HAP-1 (cell line): Measurements from ENCODE around the gene BOK.
A peak's percentile ranks its signal among the peaks of the same experiment; 100 is the strongest.
"Not testable (repeated sequence)": the region's sequence is repeated elsewhere in the genome, so short reads cannot be mapped to it uniquely, and the experiment has no call there.

Source experiments
- DNase-seq, 2 experiments: peaks; one replicate each; pipeline ENCODE4 v3.0.0-alpha.2; 2016 to 2020; ENCODE audit warnings: low spot score in 2 of 2
- H3K27me3 ChIP-seq: fragments of 250-450 bp; sonication (Bioruptor Pico); 2 replicates; pipeline ENCODE4 v1.5.1; 2020; ENCODE audit warnings: low read depth, mild to moderate bottlenecking, moderate library complexity
- H3K36me3 ChIP-seq: fragments of 250-450 bp; sonication (Bioruptor Pico); replicated peaks from 2 replicates; pipeline ENCODE4 v1.5.1; 2020; ENCODE audit warnings: mild to moderate bottlenecking
- H3K4me1 ChIP-seq: fragments of 250-450 bp; sonication (Bioruptor Pico); 2 replicates; pipeline ENCODE4 v1.5.1; 2020; ENCODE audit warnings: mild to moderate bottlenecking
- H3K4me3 ChIP-seq: fragments of 250-450 bp; sonication (Bioruptor Pico); 2 replicates; pipeline ENCODE4 v1.5.1; 2020; ENCODE audit warnings: mild to moderate bottlenecking, moderate library complexity
- H3K9me3 ChIP-seq: fragments of 250-450 bp; sonication (Bioruptor Pico); 2 replicates; pipeline ENCODE4 v1.5.1; 2020; ENCODE audit warnings: mild to moderate bottlenecking, moderate library complexity
- in situ Hi-C: fragments of 300-500 bp; cut with MboI; formaldehyde crosslinking; loops from 3 replicates; pipeline ENCODE4 v1.14.3; 2020; ENCODE audit warnings: low sequenced_read_pairs, inconsistent platforms, mixed read lengths

The BOK gene

DNA sequence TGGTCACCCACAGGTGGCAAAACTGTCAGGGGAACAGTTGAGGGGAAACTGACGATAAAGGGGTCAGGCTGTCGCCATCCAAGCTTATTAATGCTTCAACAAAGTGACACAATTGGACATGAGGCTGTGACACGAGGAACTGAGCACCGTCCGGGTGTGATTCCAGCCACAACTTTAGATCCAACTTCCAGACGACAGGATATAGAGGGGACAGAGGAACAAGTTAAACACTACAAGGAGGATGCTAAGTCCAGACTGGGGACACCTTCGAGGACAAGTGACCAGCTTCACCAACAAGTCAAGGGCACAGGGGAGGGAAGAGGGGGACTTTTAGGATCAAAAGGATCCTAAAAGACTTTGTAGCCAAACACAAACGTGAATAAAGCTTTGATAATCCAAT, 23.8 kb downstream of the BOK start:
- Histone ChIP-seq H3K36me3 (peaks cover 42% of the 10 kb centered on the region), H3K4me1 (no peaks in the 10 kb centered on the region)
- in situ Hi-C loops: no loop called here

DNA sequence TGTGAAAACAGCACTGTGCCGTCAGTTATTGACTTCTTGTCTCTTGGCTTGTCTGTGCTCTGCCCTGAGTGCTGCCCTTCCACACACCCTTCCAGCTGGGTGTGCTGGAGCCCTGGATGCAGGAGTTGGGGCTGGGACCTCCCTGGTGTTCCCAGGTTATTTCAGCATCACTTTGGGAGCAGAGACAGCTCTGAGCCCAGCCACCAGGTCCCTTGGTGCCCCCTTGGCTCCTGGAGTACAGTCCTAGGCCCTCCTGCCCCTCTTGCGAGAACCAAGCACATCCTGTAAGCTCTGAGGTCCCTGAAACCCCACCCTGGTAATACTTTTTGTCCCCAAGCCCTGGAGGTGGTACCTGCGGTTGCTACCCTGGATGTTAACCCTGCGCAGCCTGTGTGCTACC, 24.3 kb downstream of the BOK start:
- no peak for DNase-seq
- in situ Hi-C loops: no loop called here
- Histone ChIP-seq H3K27me3 (no peaks in the 10 kb centered on the region), H3K4me1 (no peaks in the 10 kb centered on the region), H3K9me3 (peaks cover 15% of the 10 kb centered on the region), H3K4me3 (no peak overlapping the region), H3K36me3 (peaks cover 42% of the 10 kb centered on the region)

More for the DNA sequence above, 23.8 kb downstream of the BOK start:
- Histone ChIP-seq H3K27me3 (no peaks in the 10 kb centered on the region), H3K9me3 (peaks cover 12% of the 10 kb centered on the region), H3K4me3 (no peak overlapping the region)
- DNase-seq: no peak

DNA sequence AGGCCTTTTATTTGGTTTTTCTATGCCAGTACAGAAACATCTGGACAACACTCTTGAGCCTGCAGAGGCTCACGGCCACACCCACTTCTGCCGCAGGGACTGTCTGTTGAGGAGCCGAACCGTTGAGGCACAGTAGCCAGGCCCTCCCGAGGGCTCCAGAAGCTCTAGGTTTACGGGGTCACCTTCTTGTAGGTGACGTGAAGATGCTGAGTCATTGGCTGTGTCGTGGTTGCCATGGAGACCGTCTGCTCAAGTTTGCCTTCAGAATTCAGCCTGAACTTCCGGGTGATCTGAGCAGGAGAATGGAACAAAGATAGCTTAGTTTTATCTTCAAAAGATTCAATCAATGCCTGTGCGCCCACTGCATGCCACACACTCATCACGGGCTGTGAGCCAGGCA, 25.9 kb downstream of the BOK start:
- Histone ChIP-seq H3K27me3 (no peaks in the 10 kb centered on the region), H3K9me3 (peaks cover 15% of the 10 kb centered on the region), H3K4me3 (no peak overlapping the region), H3K36me3 (peaks cover 44% of the 10 kb centered on the region), H3K4me1 (no peaks in the 10 kb centered on the region)
- no peak for DNase-seq
- in situ Hi-C loops: no loop called here

DNA sequence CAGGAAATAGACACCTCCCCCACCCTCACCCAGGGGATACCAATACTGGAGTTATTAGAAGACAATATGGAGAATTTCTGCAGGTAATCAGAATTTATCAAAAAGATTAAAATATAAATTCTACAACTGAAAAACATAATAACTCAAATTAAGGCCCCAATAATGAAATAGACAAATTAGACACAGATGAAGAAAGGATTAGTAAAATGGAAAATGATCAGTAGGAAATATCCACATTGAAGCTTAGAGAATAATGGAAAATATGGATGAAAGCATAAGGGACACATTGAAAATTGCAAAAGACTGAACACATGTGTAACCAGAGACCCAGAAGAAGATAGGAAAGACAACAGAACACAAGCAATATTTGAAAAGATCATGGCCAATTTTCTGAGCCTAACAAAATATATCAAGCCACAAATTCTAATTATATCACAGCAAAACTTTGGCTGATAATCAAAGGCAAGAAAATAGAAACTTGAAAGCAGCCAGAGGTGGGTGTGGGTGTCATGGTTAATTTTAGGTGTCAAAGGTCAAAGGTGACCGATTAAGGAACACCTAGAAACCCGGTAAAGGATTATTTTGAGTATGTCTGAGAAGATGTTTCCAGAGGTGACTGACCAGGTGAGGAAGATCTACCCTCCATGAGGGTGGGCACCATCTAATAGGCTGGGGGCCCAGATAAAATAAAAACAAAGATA, 28.2 kb downstream of the BOK start:
- Histone ChIP-seq H3K9me3 (peaks cover 15% of the 10 kb centered on the region), H3K27me3 (no peaks in the 10 kb centered on the region), H3K4me3 (no peak overlapping the region), H3K4me1 (no peaks in the 10 kb centered on the region), H3K36me3 (peaks cover 41% of the 10 kb centered on the region)
- no peak for DNase-seq
- in situ Hi-C loops: no loop called here

DNA sequence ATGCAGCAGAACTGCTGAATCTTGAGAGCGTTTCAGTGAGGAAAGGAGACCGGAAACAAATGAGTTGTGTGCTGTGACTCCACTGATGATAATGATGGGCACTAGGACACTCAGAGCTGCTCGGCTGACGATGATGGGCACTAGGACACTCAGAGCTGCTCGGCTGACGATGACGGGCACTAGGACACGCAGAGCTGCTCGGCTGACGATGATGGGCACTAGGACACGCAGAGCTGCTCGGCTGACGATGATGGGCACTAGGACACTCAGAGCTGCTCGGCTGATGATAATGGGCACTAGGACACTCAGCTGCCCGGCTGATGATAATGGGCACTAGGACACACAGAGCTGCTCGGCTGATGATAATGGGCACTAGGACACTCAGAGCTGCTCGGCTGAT, 31.3 kb downstream of the BOK start:
- Histone ChIP-seq H3K9me3 (peaks cover 15% of the 10 kb centered on the region), H3K36me3 (peaks cover 34% of the 10 kb centered on the region)
- H3K4me1 ChIP-seq, H3K27me3 ChIP-seq, DNase-seq, H3K4me3 ChIP-seq, in situ Hi-C loops: not testable (repeated sequence)

DNA sequence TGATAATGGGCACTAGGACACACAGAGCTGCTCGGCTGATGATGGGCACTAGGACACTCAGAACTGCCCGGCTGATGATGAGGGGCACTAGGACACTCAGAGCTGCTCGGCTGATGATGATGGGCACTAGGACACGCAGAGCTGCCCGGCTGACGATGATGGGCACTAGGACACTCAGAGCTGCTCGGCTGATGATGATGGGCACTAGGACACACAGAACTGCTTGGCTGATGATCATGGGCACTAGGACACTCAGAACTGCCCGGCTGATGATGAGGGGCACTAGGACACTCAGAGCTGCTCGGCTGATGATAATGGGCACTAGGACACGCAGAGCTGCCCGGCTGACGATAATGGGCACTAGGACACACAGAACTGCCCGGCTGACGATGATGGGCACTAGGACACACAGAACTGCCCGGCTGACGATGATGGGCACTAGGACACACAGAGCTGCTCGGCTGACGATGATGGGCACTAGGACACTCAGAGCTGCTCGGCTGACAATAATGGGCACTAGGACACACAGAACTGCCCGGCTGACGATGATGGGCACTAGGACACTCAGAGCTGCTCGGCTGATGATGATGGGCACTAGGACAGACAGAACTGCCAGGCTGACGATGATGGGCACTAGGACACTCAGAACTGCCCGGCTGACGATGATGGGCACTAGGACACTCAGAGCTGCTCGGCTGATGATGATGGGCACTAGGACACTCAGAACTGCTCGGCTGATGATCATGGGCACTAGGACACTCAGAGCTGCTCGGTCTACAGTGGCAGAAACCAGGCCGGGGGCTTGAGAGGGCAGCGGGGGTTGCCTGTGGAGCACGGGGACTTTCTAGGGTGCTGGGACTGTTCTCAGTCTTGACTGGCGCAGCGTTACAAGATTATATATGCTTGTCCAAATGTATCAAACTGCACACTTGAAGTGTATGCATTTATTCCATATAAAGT, 32.2 kb downstream of the BOK start:
- Histone ChIP-seq H3K36me3 (peaks cover 32% of the 10 kb centered on the region), H3K9me3 (peaks cover 15% of the 10 kb centered on the region)
- in situ Hi-C loops, DNase-seq, H3K4me1 ChIP-seq, H3K27me3 ChIP-seq, H3K4me3 ChIP-seq: not testable (repeated sequence)

DNA sequence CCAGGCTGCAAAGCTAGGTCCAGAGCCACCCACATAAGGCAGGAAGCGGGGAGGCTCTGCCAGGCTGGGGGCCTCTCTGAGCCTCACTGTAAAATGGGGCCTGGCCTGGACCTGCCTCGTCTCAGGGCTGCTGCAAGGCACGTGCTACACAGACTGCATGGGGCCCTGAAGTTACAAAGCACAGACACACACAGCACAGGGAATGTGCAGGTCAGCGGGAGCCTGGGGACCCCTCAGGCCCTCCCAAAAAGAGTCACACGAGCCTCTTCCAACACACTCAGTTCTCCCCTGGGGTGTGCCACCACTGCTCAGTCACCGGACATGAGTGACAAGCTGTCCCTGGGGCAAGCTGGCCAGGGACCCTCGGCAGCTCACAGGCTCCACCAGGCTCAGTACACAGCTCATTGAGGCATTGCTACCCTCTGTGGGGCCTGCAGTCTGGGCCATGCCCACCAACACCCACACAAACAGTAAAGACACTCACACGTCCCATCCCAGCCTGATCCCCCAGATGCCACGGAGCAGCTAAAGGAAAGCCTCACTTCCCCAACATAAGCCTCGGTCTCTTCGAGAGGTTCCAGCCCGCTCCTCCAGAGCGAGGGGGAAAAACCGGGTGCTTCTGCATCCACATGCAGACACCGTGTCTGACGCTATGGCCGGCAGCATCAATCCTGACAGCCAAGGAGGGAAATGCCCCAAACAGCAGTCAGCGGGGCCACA, 33.7 kb downstream of the BOK start:
- Histone ChIP-seq H3K27me3 (no peaks in the 10 kb centered on the region), H3K4me3 (no peak overlapping the region), H3K9me3 (peaks cover 4% of the 10 kb centered on the region), H3K36me3 (peaks cover 27% of the 10 kb centered on the region), H3K4me1 (no peaks in the 10 kb centered on the region)
- in situ Hi-C loops: no loop called here
- no peak for DNase-seq

DNA sequence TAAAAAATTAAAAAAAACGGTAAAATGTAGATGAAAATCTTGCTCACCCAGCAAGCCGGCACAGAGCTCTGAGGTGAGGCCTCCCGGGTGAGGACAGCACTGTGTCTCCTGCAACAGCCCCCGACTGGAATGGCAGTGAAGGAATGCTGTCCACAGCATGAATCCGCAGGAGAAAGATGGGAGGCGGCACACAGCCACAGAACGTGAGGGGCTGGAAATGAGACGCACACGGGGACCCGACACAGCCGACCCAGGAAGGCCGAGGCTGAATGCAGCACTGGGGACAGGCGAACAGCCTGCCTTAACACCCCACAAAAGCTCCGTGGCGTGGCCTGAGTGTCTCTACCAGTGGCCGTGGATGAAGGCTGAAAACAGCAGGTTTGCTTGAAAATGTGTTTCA, 34.7 kb downstream of the BOK start:
- DNase-seq: no peak
- Histone ChIP-seq H3K4me3 (no peak overlapping the region), H3K4me1 (no peaks in the 10 kb centered on the region), H3K36me3 (peaks cover 30% of the 10 kb centered on the region), H3K27me3 (no peaks in the 10 kb centered on the region), H3K9me3 (no peaks in the 10 kb centered on the region)
- in situ Hi-C loops: no loop called here

DNA sequence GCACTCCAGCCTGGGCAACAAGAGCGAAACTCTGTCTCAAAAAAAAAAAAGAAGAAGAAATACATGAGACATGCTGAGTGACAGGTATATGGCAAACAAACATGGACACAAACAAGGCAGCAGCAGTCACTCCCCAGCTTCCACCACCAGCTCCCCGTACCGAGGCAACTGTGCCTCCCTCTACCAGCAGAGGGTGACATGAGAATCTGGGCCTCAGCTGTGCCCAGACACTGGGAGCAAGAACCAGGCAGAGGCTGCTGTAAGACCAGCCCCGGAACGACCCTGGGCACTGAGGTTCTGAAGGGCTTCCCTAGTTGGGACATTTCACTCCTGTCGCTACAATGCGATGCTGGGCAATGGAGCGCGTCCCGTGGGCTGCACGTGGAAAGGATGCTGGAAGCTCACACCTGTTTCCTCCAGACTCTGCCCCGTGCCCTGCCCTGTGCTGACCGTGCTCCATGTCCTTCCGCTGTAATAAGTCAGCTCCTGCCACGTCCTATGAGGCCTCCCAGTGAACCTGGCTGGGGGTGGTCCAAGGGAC, 37.1 kb downstream of the BOK start:
- in situ Hi-C loops: no loop called here
- Histone ChIP-seq H3K36me3 (peaks cover 38% of the 10 kb centered on the region), H3K27me3 (no peaks in the 10 kb centered on the region), H3K9me3 (no peaks in the 10 kb centered on the region), H3K4me1 (no peaks in the 10 kb centered on the region), H3K4me3 (no peak overlapping the region)
- DNase-seq: peak in 1 of 2 experiments; percentile 54

DNA sequence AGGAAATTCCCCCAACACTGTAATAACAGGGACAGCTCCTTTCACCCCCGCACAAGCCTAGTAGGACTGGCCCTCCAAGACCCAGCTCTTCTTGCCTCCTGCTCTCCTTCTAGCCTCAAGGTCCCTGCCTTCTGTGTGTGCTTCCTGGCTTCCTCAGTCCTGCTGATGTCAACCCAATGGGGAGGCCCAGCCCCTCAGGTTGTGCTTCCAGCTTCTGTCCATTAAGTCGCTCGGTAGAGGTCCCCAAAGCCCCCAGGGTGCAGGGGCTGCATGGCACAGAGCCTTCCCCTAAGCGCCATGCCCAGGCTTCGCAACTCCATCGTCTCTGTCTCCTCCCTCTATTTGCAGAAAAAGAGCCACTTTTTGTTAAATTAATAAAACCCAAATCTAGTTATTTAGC, 39.0 kb downstream of the BOK start:
- in situ Hi-C loops: no loop called here
- no peak for DNase-seq
- no peaks in the 10 kb centered on the region for H3K9me3 ChIP-seq
- H3K4me3 ChIP-seq: no peak overlapping the region
- H3K27me3 ChIP-seq: no peaks in the 10 kb centered on the region
- H3K4me1 ChIP-seq: no peaks in the 10 kb centered on the region
- peaks cover 45% of the 10 kb centered on the region for H3K36me3 ChIP-seq

DNA sequence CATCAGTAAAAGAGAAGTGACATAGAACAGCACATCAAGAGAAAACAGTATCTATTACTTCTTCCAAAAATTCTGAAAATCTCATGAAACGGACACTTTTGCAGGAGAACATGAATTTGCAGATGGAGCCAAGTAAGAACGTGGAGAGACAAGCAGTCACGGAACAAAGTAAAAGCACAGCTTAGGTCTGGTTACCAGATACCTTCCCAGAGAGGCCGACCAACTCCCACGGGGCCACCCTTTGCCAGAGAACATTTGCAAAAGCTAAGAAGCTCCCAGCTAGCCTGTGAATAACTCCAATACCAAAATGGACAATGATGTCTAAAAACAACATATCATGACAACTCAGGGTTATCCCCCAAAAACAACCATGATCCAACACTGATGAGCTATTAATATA, 39.5 kb downstream of the BOK start:
- Histone ChIP-seq H3K9me3 (no peaks in the 10 kb centered on the region), H3K4me3 (no peak overlapping the region), H3K4me1 (no peaks in the 10 kb centered on the region), H3K36me3 (peaks cover 46% of the 10 kb centered on the region), H3K27me3 (no peaks in the 10 kb centered on the region)
- in situ Hi-C loops: no loop called here
- DNase-seq: no peak

DNA sequence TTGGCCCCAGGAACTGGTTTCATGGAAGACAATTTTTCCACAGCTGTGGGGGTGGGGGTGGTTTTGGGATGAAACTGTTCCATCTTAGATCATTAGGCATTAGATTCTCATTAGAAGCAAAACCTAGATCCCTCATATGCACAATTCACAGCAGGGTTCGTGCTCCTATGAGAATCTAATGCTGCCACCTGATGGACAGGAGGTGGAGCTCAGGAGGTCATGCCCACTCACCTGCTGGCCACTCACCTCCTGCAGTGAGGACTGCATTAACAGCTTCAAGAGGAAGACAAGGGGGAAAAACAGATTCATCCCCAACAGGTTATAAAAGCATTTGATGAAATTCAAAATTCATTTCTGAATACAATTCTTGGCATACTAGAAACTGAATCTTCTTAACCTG, 39.9 kb downstream of the BOK start:
- in situ Hi-C loops: no loop called here
- no peaks in the 10 kb centered on the region for H3K4me1 ChIP-seq
- no peak for DNase-seq
- no peaks in the 10 kb centered on the region for H3K27me3 ChIP-seq
- peaks cover 42% of the 10 kb centered on the region for H3K36me3 ChIP-seq
- no peaks in the 10 kb centered on the region for H3K9me3 ChIP-seq
- no peak overlapping the region for H3K4me3 ChIP-seq

DNA sequence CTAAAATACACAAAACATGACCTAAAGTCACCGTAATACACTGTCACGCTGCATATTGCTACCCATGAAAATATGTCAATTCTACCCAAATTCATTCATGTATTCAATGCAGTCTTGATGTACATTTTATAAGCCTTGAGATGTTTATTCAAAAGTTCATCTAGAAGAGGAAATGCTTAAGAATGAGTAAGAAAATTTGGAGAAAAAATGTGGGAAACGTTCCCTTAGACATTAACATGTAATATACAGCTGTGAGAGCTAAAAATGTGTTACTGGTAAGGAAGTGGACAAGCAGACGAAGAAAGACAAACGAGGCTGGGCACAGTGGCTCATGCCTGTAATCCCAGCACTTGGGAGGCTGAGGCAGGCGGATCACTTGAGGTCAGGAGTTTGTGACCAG, 41.1 kb downstream of the BOK start:
- no peak overlapping the region for H3K4me3 ChIP-seq
- no peaks in the 10 kb centered on the region for H3K4me1 ChIP-seq
- no peak for DNase-seq
- in situ Hi-C loops: no loop called here
- H3K36me3 ChIP-seq: peaks cover 43% of the 10 kb centered on the region
- H3K27me3 ChIP-seq: no peaks in the 10 kb centered on the region
- no peaks in the 10 kb centered on the region for H3K9me3 ChIP-seq
